Measurements from ENCODE around the gene CACNA1B. TPM values are rescaled to one million over a fixed set of nuclear protein-coding genes. Genes with fewer than 3 reads are reported as not detected.

The CACNA1B gene
- total and polyA plus RNA-seq, 2 of the 13 experiments (the other 11 are each of a cell fraction or from before 2014, with no cell fraction given), result under 0.01 to 0.04 TPM

DNA sequence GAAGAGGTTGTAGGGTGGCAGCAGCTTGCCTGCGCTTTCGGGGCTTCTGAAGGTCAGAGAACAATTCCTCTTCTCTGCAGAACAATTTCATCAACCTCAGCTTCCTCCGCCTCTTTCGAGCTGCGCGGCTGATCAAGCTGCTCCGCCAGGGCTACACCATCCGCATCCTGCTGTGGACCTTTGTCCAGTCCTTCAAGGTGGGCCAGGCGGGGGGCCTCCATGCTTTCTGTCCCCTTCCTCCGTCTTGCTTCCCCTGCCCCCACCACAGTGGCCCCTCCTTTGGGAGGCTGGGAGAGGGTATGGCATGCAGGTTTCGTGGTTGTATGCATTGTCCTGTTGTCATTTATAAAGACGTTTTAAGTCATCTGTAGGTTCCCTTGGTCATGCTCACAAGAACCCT, 195.8 kb downstream of the CACNA1B start:
- H4K20me1 ChIP-seq (ENCODE audit: insufficient read depth, low read length), result no peaks in the 10 kb centered on the region
- H3K79me2 ChIP-seq (ENCODE audit: insufficient read depth, low read length), result no peaks in the 10 kb centered on the region
- H3K36me3 ChIP-seq (replicated peaks in 1 of 2; ENCODE audit: control insufficient read depth in 1 of 2, insufficient read depth in 2 of 2, low read length in 2 of 2), result no peaks in the 10 kb centered on the region
- intact Hi-C loops (cut with micrococcal nuclease; ENCODE audit: unreplicated experiment), result no loop called here
- ChIA-PET POLR2A (no interaction called here), CTCF (ENCODE audit: low intra/inter-chr PET ratio, low total read pairs) (no interaction called here)
- H3K27ac ChIP-seq (ENCODE audit: extremely low read length, insufficient read depth, low read length), result no peak overlapping the region
- ATAC-seq (no peak), FAIRE-seq (no peak), DNase-seq (ENCODE audit: low spot score) (no peak)
- peaks cover 6 to 84% of the 10 kb centered on the region in 2 experiments for H3K27me3 ChIP-seq (ENCODE audit: control insufficient read depth in 1 of 2, insufficient read depth in 2 of 2, low read length in 2 of 2)
- in situ Hi-C loops (cut with HindIII; ENCODE audit: extremely low pct_ligation_motif_present, low pct_unique_long_range_greater_than_20kb), result no loop called here
- H2AFZ ChIP-seq (ENCODE audit: low read length), result no peak overlapping the region
- H3K9me3 ChIP-seq (ENCODE audit: low read length), result no peaks in the 10 kb centered on the region
- H3K4me3 ChIP-seq (replicated peaks in 1 of 3; ENCODE audit: insufficient read depth in 1 of 3, low read depth in 2 of 3, low read length in 3 of 3), result no peak overlapping the region
- no TSS peak for BruUV-seq (replicated peaks)
- TF ChIP-seq ZNF431 (CRISPR knock-in tag; IDR thresholded peaks at IDR 0.05; ENCODE audit: borderline replicate concordance, low read depth) (no peak), U2AF1 (optimal IDR thresholded peaks at IDR 0.05; ENCODE audit: low read depth, low read length) (no peak), GFI1 (CRISPR knock-in tag; IDR thresholded peaks at IDR 0.05; ENCODE audit: borderline replicate concordance) (no peak), SP2 (CRISPR knock-in tag; IDR thresholded peaks at IDR 0.05) (no peak), ZNF850 (CRISPR knock-in tag; conservative IDR thresholded peaks at IDR 0.05) (no peak), MBNL3 (CRISPR knock-in tag; conservative IDR thresholded peaks at IDR 0.05) (no peak), ZNF552 (CRISPR knock-in tag; IDR thresholded peaks at IDR 0.05; ENCODE audit: borderline replicate concordance) (no peak), PHF8 (CRISPR knock-in tag; IDR thresholded peaks at IDR 0.05) (no peak), SAP130 (CRISPR knock-in tag; IDR thresholded peaks at IDR 0.05; ENCODE audit: low read depth) (no peak), BCL6 (CRISPR knock-in tag; IDR thresholded peaks at IDR 0.05) (no peak), CHD2 (IDR thresholded peaks at IDR 0.05; ENCODE audit: low read depth, low read length) (no peak), MEIS1 (CRISPR knock-in tag; IDR thresholded peaks at IDR 0.05; ENCODE audit: borderline replicate concordance) (no peak), ZFP37 (CRISPR knock-in tag; IDR thresholded peaks at IDR 0.05; ENCODE audit: borderline replicate concordance) (no peak), CCAR2 (optimal IDR thresholded peaks at IDR 0.05; ENCODE audit: low read depth, low read length) (no peak), ZNF7 (CRISPR knock-in tag; IDR thresholded peaks at IDR 0.05) (no peak), ZSCAN30 (CRISPR knock-in tag; IDR thresholded peaks at IDR 0.05) (no peak), ZNF460 (CRISPR knock-in tag; IDR thresholded peaks at IDR 0.05; ENCODE audit: borderline replicate concordance) (no peak)
- TF ChIP-seq, protein P1, sequence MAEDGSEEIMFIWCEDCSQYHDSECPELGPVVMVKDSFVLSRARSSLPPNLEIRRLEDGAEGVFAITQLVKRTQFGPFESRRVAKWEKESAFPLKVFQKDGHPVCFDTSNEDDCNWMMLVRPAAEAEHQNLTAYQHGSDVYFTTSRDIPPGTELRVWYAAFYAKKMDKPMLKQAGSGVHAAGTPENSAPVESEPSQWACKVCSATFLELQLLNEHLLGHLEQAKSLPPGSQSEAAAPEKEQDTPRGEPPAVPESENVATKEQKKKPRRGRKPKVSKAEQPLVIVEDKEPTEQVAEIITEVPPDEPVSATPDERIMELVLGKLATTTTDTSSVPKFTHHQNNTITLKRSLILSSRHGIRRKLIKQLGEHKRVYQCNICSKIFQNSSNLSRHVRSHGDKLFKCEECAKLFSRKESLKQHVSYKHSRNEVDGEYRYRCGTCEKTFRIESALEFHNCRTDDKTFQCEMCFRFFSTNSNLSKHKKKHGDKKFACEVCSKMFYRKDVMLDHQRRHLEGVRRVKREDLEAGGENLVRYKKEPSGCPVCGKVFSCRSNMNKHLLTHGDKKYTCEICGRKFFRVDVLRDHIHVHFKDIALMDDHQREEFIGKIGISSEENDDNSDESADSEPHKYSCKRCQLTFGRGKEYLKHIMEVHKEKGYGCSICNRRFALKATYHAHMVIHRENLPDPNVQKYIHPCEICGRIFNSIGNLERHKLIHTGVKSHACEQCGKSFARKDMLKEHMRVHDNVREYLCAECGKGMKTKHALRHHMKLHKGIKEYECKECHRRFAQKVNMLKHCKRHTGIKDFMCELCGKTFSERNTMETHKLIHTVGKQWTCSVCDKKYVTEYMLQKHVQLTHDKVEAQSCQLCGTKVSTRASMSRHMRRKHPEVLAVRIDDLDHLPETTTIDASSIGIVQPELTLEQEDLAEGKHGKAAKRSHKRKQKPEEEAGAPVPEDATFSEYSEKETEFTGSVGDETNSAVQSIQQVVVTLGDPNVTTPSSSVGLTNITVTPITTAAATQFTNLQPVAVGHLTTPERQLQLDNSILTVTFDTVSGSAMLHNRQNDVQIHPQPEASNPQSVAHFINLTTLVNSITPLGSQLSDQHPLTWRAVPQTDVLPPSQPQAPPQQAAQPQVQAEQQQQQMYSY (CRISPR knock-in tag; IDR thresholded peaks at IDR 0.05), result no peak
- TF ChIP-seq, protein P2, sequence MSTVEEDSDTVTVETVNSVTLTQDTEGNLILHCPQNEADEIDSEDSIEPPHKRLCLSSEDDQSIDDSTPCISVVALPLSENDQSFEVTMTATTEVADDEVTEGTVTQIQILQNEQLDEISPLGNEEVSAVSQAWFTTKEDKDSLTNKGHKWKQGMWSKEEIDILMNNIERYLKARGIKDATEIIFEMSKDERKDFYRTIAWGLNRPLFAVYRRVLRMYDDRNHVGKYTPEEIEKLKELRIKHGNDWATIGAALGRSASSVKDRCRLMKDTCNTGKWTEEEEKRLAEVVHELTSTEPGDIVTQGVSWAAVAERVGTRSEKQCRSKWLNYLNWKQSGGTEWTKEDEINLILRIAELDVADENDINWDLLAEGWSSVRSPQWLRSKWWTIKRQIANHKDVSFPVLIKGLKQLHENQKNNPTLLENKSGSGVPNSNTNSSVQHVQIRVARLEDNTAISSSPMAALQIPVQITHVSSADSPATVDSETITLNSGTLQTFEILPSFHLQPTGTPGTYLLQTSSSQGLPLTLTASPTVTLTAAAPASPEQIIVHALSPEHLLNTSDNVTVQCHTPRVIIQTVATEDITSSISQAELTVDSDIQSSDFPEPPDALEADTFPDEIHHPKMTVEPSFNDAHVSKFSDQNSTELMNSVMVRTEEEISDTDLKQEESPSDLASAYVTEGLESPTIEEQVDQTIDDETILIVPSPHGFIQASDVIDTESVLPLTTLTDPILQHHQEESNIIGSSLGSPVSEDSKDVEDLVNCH (CRISPR knock-in tag; IDR thresholded peaks at IDR 0.05), result no peak
- no peaks in the 10 kb centered on the region for H3K4me1 ChIP-seq (ENCODE audit: insufficient read depth, low read length)
- WGBS (ENCODE audit: low lambda C conversion rate), result 47% methylated on average over 12 of the region's 12 CpGs
- H3K4me2 ChIP-seq (ENCODE audit: low read depth, low read length), result no peak overlapping the region
- H3K9ac ChIP-seq (ENCODE audit: insufficient read depth, low read depth, low read length), result no peak overlapping the region

Measured in HepG2 (cell line).